Measurements from ENCODE around the gene IL1RAPL1.

GRCh38 chrX:28876901-28877300, 289.7 kb downstream of the IL1RAPL1 start:
- TF ChIP-seq POLR2A (IDR thresholded peaks at IDR 0.05) (no peak), CTCF (IDR thresholded peaks at IDR 0.05) (no peak)

All from tibial nerve (tissue), 3 donors.